Keratinocyte (primary cell): ENCODE measurements around the gene AZIN2. TPM values are rescaled to one million over a fixed set of nuclear protein-coding genes. Genes with fewer than 3 reads are reported as not detected.

Source experiments
- DNase-seq: peaks from one replicate; pipeline ENCODE4 v3.0.0-alpha.2; 2011; ENCODE audit warnings: low read depth, missing footprints, low spot score
- FAIRE-seq: peaks from 2 replicates; lab custom pipeline; 2011; peaks lifted over from hg19 to GRCh38; lab: Jason Lieb, UNC
- H2AFZ ChIP-seq: 2 replicates; pipeline ENCODE4 v1.6.0; 2012; ENCODE audit warnings: low read length, control low read depth, inconsistent platforms; ENCODE audit not compliant: control insufficient read depth
- H3K27ac ChIP-seq: 2 replicates; pipeline ENCODE4 v1.5.1; 2011; ENCODE audit warnings: low read length; ENCODE audit not compliant: control insufficient read depth, insufficient read depth
- H3K27me3 ChIP-seq: 3 replicates; pipeline ENCODE4 v1.6.0; 2011; ENCODE audit warnings: low read length; ENCODE audit not compliant: control insufficient read depth, insufficient read depth; ENCODE audit errors: extremely low read depth
- H3K36me3 ChIP-seq, 2 experiments: 2 replicates in 1 of 2; 3 replicates in 1 of 2; pipeline ENCODE4 v1.5.1; 2011; ENCODE audit warnings: low read length in 2 of 2, mild to moderate bottlenecking in 1 of 2; ENCODE audit not compliant: control insufficient read depth in 2 of 2, insufficient read depth in 2 of 2; ENCODE audit errors: extremely low read depth in 1 of 2
- H3K4me1 ChIP-seq: 3 replicates; pipeline ENCODE4 v1.5.1; 2011; ENCODE audit warnings: low read length; ENCODE audit not compliant: control insufficient read depth, insufficient read depth; ENCODE audit errors: extremely low read depth
- H3K4me2 ChIP-seq: 3 replicates; pipeline ENCODE4 v1.6.0; 2011; ENCODE audit warnings: low read depth, low read length; ENCODE audit not compliant: control insufficient read depth, insufficient read depth; ENCODE audit errors: extremely low read depth
- H3K4me3 ChIP-seq, 3 experiments: fragments of 200-600 bp in 1 of 3; sonication (generic) in 1 of 3; 2 replicates in 2 of 3; 3 replicates in 1 of 3; pipeline ENCODE4 v1.5.1; 2011 to 2016; ENCODE audit warnings: low read length in 3 of 3, mild to moderate bottlenecking in 3 of 3, control low read depth in 2 of 3, inconsistent platforms in 1 of 3, low read depth in 1 of 3, mixed read lengths in 1 of 3, mixed run types in 1 of 3, moderate library complexity in 1 of 3; ENCODE audit not compliant: control insufficient read depth in 2 of 3, insufficient read depth in 2 of 3; ENCODE audit errors: extremely low read depth in 1 of 3
- H3K79me2 ChIP-seq: 2 replicates; pipeline ENCODE4 v1.6.0; 2012; ENCODE audit warnings: low read length; ENCODE audit not compliant: control insufficient read depth, insufficient read depth
- H3K9ac ChIP-seq: 3 replicates; pipeline ENCODE4 v1.6.0; 2011; ENCODE audit warnings: low read length; ENCODE audit not compliant: control insufficient read depth, insufficient read depth; ENCODE audit errors: extremely low read depth
- H3K9me1 ChIP-seq: 3 replicates; pipeline ENCODE4 v1.6.0; 2011; ENCODE audit warnings: low read length; ENCODE audit not compliant: control insufficient read depth, insufficient read depth; ENCODE audit errors: extremely low read depth
- H3K9me3 ChIP-seq: 2 replicates; pipeline ENCODE4 v1.5.1; 2012; ENCODE audit warnings: low read depth, low read length; ENCODE audit not compliant: control insufficient read depth
- H4K20me1 ChIP-seq: 3 replicates; pipeline ENCODE4 v1.6.0; 2011; ENCODE audit warnings: low read length; ENCODE audit not compliant: control insufficient read depth, insufficient read depth; ENCODE audit errors: extremely low read depth
- EZH2 ChIP-seq: IDR thresholded peaks from one replicate; pipeline ENCODE4 v1.6.1; 2012; ENCODE audit warnings: inconsistent platforms, mild to moderate bottlenecking, low read length, moderate library complexity
- dilution Hi-C: fragments of 300-500 bp; cut with MboI; formaldehyde crosslinking; loops from one replicate; pipeline ENCODE4 v1.7.0; 2020; ENCODE audit warnings: low sequenced_read_pairs; ENCODE audit not compliant: extremely low pct_ligation_motif_present
- polyA plus RNA-seq, 5 experiments: library from polyadenylated mRNA; depleted of rRNA in 3 of 5; stranded (reverse) in 3 of 5; stranded (forward) in 1 of 5; unstranded in 1 of 5; fragments of >200 nt; gene quantifications; 1 replicate in 1 of 5; 2 replicates in 3 of 5; 3 replicates in 1 of 5; pipeline versions ENCODE4 v1.2.1 to v1.2.3, GENCODE V29; 2011 to 2012; ENCODE audit warnings: missing spikeins in 2 of 5, low read depth in 1 of 5, low replicate concordance in 1 of 5
- TF ChIP-seq, protein P1 (sequence below), 3 experiments: IDR thresholded peaks in 1 of 3; conservative IDR thresholded peaks in 1 of 3; optimal IDR thresholded peaks in 1 of 3; 2 replicates in 2 of 3; 3 replicates in 1 of 3; pipeline versions ENCODE3 to v1.5.1; 2011; ENCODE audit warnings: low read length in 3 of 3, mild to moderate bottlenecking in 3 of 3, moderate library complexity in 2 of 3, control low read depth in 1 of 3, inconsistent platforms in 1 of 3; ENCODE audit not compliant: insufficient read depth in 2 of 3; ENCODE audit errors: extremely low read depth in 1 of 3

The AZIN2 gene
- polyA plus RNA-seq, 1 donor (not counting 4 experiments of a cell fraction or from before 2014, with no cell fraction given), result 6.7 TPM

- Histone ChIP-seq H3K9ac (no peak overlapping the region), H3K9me1 (peaks cover 2% of the 10 kb centered on the region), H2AFZ (no peak overlapping the region), H3K27ac (no peak overlapping the region), H3K9me3 (no peaks in the 10 kb centered on the region), H3K36me3 (peaks cover 0 to 3% of the 10 kb centered on the region in 2 experiments), H3K4me1 (peaks cover 6% of the 10 kb centered on the region), H4K20me1 (no peaks in the 10 kb centered on the region), H3K4me3 (no peak overlapping the region), H3K79me2 (no peaks in the 10 kb centered on the region), H3K4me2 (peak overlapping the region; percentile 94), H3K27me3 (no peaks in the 10 kb centered on the region)
- no peak for TF ChIP-seq EZH2
- TF ChIP-seq, protein P1, sequence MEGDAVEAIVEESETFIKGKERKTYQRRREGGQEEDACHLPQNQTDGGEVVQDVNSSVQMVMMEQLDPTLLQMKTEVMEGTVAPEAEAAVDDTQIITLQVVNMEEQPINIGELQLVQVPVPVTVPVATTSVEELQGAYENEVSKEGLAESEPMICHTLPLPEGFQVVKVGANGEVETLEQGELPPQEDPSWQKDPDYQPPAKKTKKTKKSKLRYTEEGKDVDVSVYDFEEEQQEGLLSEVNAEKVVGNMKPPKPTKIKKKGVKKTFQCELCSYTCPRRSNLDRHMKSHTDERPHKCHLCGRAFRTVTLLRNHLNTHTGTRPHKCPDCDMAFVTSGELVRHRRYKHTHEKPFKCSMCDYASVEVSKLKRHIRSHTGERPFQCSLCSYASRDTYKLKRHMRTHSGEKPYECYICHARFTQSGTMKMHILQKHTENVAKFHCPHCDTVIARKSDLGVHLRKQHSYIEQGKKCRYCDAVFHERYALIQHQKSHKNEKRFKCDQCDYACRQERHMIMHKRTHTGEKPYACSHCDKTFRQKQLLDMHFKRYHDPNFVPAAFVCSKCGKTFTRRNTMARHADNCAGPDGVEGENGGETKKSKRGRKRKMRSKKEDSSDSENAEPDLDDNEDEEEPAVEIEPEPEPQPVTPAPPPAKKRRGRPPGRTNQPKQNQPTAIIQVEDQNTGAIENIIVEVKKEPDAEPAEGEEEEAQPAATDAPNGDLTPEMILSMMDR (optimal IDR thresholded peaks at IDR 0.05 in 1 of 3, IDR thresholded peaks at IDR 0.05 in 1 of 3, conservative IDR thresholded peaks at IDR 0.05 in 1 of 3; ENCODE audit: extremely low read depth in 1 of 3, insufficient read depth in 2 of 3, low read length in 3 of 3), result no peak
- dilution Hi-C loops, result no loop called here
- DNase-seq (no peak), FAIRE-seq (no peak)
These were observed 1.7 kb downstream of the AZIN2 start for GRCh38 chr1:33082575-33083108.

DNA sequence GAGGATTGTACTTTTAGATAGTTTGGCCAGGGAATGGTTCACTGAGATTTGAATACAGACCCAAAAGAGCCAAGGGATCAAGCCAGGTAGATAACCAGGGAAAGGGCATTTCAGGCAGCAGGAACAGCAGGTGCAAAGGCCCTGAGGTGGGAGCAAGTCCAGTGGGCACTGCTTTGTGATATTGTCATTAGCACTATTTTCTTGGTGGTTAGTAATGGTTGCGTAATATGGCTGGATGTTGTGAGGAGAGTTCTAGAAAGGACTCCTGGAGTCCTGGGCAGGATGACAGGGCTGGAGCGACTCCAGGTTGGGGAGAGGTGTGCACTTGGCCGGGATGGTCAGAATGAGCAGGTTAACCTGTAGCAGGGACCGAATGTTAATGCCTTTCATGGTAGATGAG, 4.4 kb downstream of the AZIN2 start:
- dilution Hi-C loops, result no loop called here
- Histone ChIP-seq H3K4me2 (no peak overlapping the region), H3K4me3 (no peak overlapping the region), H3K27ac (no peak overlapping the region), H3K9me3 (no peaks in the 10 kb centered on the region), H2AFZ (no peak overlapping the region), H3K9ac (no peak overlapping the region), H3K36me3 (peaks cover 0 to 3% of the 10 kb centered on the region in 2 experiments), H4K20me1 (no peaks in the 10 kb centered on the region), H3K4me1 (peaks cover 6% of the 10 kb centered on the region), H3K27me3 (no peaks in the 10 kb centered on the region), H3K79me2 (no peaks in the 10 kb centered on the region), H3K9me1 (no peaks in the 10 kb centered on the region)
- TF ChIP-seq, protein P1 (optimal IDR thresholded peaks at IDR 0.05 in 1 of 3, IDR thresholded peaks at IDR 0.05 in 1 of 3, conservative IDR thresholded peaks at IDR 0.05 in 1 of 3; ENCODE audit: extremely low read depth in 1 of 3, insufficient read depth in 2 of 3, low read length in 3 of 3), result no peak
- no peak for TF ChIP-seq EZH2
- FAIRE-seq (no peak), DNase-seq (no peak)
